Ishikawa (cell line): ENCODE results near the gene CLSTN1.

ENCODE experiments used
- CREB1 ChIP-seq: IDR thresholded peaks from 2 replicates; pipeline ENCODE4 v1.6.1; 2012; ENCODE audit warnings: low read depth
- EGR1 ChIP-seq: IDR thresholded peaks from 2 replicates; pipeline ENCODE4 v1.6.1; 2012
- EP300 ChIP-seq: IDR thresholded peaks from 2 replicates; pipeline ENCODE4 v1.6.1; 2012; ENCODE audit warnings: borderline replicate concordance
- RAD21 ChIP-seq: IDR thresholded peaks from 2 replicates; pipeline ENCODE4 v1.6.1; 2012; ENCODE audit warnings: low read depth
- REST ChIP-seq: IDR thresholded peaks from 2 replicates; pipeline ENCODE4 v1.6.1; 2012; ENCODE audit warnings: low read depth, mild to moderate bottlenecking
- TAF1 ChIP-seq: IDR thresholded peaks from 2 replicates; pipeline ENCODE4 v1.6.1; 2012; ENCODE audit warnings: low read depth, mild to moderate bottlenecking

GRCh38 chr1:9737057-9737456, 86.7 kb downstream of the CLSTN1 start:
- TF ChIP-seq RAD21, result no peak
- no peak for TF ChIP-seq EP300
- TF ChIP-seq EGR1, result no peak
- no peak for TF ChIP-seq REST
- TF ChIP-seq TAF1, result no peak
- TF ChIP-seq CREB1, result no peak
